Neural cell (in vitro differentiated cells): ENCODE data around the gene GALNT16. TPM values are rescaled to one million over a fixed set of nuclear protein-coding genes. Genes with fewer than 3 reads are reported as not detected.

Experiments
- H2AFZ ChIP-seq: fragments of 200-600, 300-800 bp; sonication (generic), shearing (Covaris generic); 2 replicates; pipeline ENCODE4 v1.6.0; 2014; ENCODE audit warnings: low read depth, mild to moderate bottlenecking, antibody characterized with exemption, low read length, moderate library complexity
- H3F3A ChIP-seq: fragments of 200-600 bp; shearing (Covaris generic); 2 replicates; pipeline ENCODE4 v1.6.1; 2016; ENCODE audit warnings: mild to moderate bottlenecking, moderate library complexity, mixed read lengths, antibody characterized with exemption, low read length; ENCODE audit not compliant: insufficient read depth, poor library complexity, severe bottlenecking
- H3K27ac ChIP-seq: fragments of 200-600, 300-800 bp; sonication (generic), shearing (Covaris generic); 2 replicates; pipeline ENCODE4 v1.5.1; 2014; ENCODE audit warnings: mild to moderate bottlenecking, low read length, moderate library complexity
- H3K27me3 ChIP-seq: fragments of 300-800, 200-600 bp; sonication (generic), shearing (Covaris generic); 2 replicates; pipeline ENCODE4 v1.6.0; 2014; ENCODE audit warnings: mild to moderate bottlenecking, low read depth, low read length, moderate library complexity; ENCODE audit not compliant: insufficient read depth
- H3K36me3 ChIP-seq: fragments of 300-800, 200-600 bp; sonication (generic), shearing (Covaris generic); 2 replicates; pipeline ENCODE4 v1.5.1; 2014; ENCODE audit warnings: mild to moderate bottlenecking, antibody characterized with exemption, low read length, moderate library complexity; ENCODE audit not compliant: insufficient read depth
- H3K4me2 ChIP-seq: fragments of 300-800, 200-600 bp; sonication (generic), shearing (Covaris generic); 2 replicates; pipeline ENCODE4 v1.6.0; 2014; ENCODE audit warnings: mild to moderate bottlenecking, low read length
- H3K4me3 ChIP-seq: fragments of 300-800, 200-600 bp; sonication (generic), shearing (Covaris generic); 2 replicates; pipeline ENCODE4 v1.5.1; 2014; ENCODE audit warnings: mild to moderate bottlenecking, low read length, moderate library complexity
- H3K79me2 ChIP-seq: fragments of 200-600 bp; shearing (Covaris generic); replicated peaks from 2 replicates; pipeline ENCODE4 v1.6.0; 2014; ENCODE audit warnings: mild to moderate bottlenecking, low read length, moderate library complexity; ENCODE audit not compliant: insufficient read depth
- H3K9ac ChIP-seq: fragments of 300-800, 200-600 bp; sonication (generic), shearing (Covaris generic); 2 replicates; pipeline ENCODE4 v1.6.1; 2016; ENCODE audit warnings: mild to moderate bottlenecking, low read length, mixed read lengths
- H3K9me2 ChIP-seq: fragments of 200-600 bp; shearing (Covaris generic); 2 replicates; pipeline ENCODE4 v1.6.1; 2016; ENCODE audit warnings: mild to moderate bottlenecking, low read length, mixed read lengths; ENCODE audit not compliant: insufficient read depth
- H3K9me3 ChIP-seq: fragments of 200-600, 300-800 bp; sonication (generic), shearing (Covaris generic); 2 replicates; pipeline ENCODE4 v1.6.1; 2016; ENCODE audit warnings: mild to moderate bottlenecking, mixed run types, low read length, moderate library complexity, mixed read lengths
- H4K20me1 ChIP-seq: fragments of 200-600 bp; shearing (Covaris generic); 2 replicates; pipeline ENCODE4 v1.6.1; 2016; ENCODE audit warnings: mild to moderate bottlenecking, mixed run types; ENCODE audit not compliant: insufficient read depth
- EP300 ChIP-seq: fragments of 450-650 bp; conservative IDR thresholded peaks from 2 replicates; pipeline ENCODE4 v1.6.1; 2014; ENCODE audit warnings: antibody characterized with exemption, mild to moderate bottlenecking, moderate library complexity; ENCODE audit not compliant: poor library complexity, severe bottlenecking
- EZH2 ChIP-seq: fragments of 200-600, 300-800 bp; shearing (Covaris generic), sonication (generic); IDR thresholded peaks from 2 replicates; pipeline ENCODE4 v1.6.1; 2014; ENCODE audit warnings: antibody characterized with exemption, low read length, borderline replicate concordance, mild to moderate bottlenecking; ENCODE audit not compliant: insufficient read depth, poor library complexity, severe bottlenecking
- MXI1 ChIP-seq: fragments of 450-650 bp; conservative IDR thresholded peaks from 2 replicates; pipeline ENCODE4 v1.6.1; 2014; ENCODE audit warnings: antibody characterized with exemption, mild to moderate bottlenecking; ENCODE audit not compliant: poor library complexity, severe bottlenecking
- POLR2AphosphoS5 ChIP-seq: IDR thresholded peaks from 2 replicates; pipeline ENCODE4 v1.6.1; 2012
- RAD21 ChIP-seq: fragments of 450-650 bp; conservative IDR thresholded peaks from 2 replicates; pipeline ENCODE4 v1.6.1; 2014; ENCODE audit warnings: antibody characterized with exemption, mild to moderate bottlenecking, moderate library complexity
- SMC3 ChIP-seq: fragments of 450-650 bp; conservative IDR thresholded peaks from 2 replicates; pipeline ENCODE4 v1.6.1; 2014; ENCODE audit warnings: antibody characterized with exemption, mild to moderate bottlenecking, moderate library complexity; ENCODE audit not compliant: poor library complexity
- TAF1 ChIP-seq: IDR thresholded peaks from 2 replicates; pipeline ENCODE4 v1.6.1; 2012; ENCODE audit warnings: low read depth
- polyA plus RNA-seq: library from polyadenylated mRNA; depleted of rRNA; stranded (reverse); fragments of >200 nt; gene quantifications from 2 replicates; pipeline ENCODE4 v1.2.3, GENCODE V29; 2014
- TF ChIP-seq, protein P1 (sequence below): fragments of 450-650 bp; IDR thresholded peaks from 2 replicates; pipeline ENCODE4 v1.5.1; 2014; ENCODE audit warnings: antibody characterized with exemption, mild to moderate bottlenecking, moderate library complexity; ENCODE audit not compliant: poor library complexity, severe bottlenecking
- TF ChIP-seq, protein P2 (sequence below): IDR thresholded peaks from 2 replicates; pipeline ENCODE4 v1.6.1; 2012; ENCODE audit warnings: borderline replicate concordance

Gene GALNT16
- polyA plus RNA-seq, 1 donor from 2014 or later = 23.8 TPM

DNA sequence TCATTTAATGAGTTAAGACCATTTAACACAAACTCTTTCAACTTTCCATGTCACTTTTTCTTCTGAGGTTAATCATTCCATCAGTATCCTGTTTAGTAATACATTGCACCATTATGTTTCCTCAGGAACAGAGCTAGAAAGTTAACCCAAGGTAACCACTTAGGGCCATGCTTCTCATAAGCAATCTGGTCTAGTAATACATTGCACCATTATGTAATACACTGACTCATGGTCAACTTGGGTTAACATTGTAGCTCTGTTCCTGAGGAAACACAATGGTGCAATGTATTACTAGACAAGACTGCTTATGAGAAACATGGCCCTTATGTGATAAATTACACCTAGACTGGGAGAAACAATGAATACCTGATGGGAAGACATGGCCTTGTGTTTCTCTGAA, 116.5 kb downstream of the GALNT16 start:
- Histone ChIP-seq H3K36me3 (no peaks in the 10 kb centered on the region), H3K9me2 (no peaks in the 10 kb centered on the region), H3K4me2 (no peak overlapping the region), H3K27me3 (no peaks in the 10 kb centered on the region), H3K9ac (no peak overlapping the region), H3K79me2 (peaks cover 4% of the 10 kb centered on the region), H2AFZ (no peak overlapping the region), H3K9me3 (no peaks in the 10 kb centered on the region), H3F3A (no peaks in the 10 kb centered on the region), H4K20me1 (no peaks in the 10 kb centered on the region), H3K4me3 (no peak overlapping the region), H3K27ac (no peak overlapping the region)
- TF ChIP-seq SMC3 = no peak
- no peak for TF ChIP-seq TAF1
- no peak for TF ChIP-seq RAD21
- no peak for TF ChIP-seq EP300
- TF ChIP-seq, protein P1, sequence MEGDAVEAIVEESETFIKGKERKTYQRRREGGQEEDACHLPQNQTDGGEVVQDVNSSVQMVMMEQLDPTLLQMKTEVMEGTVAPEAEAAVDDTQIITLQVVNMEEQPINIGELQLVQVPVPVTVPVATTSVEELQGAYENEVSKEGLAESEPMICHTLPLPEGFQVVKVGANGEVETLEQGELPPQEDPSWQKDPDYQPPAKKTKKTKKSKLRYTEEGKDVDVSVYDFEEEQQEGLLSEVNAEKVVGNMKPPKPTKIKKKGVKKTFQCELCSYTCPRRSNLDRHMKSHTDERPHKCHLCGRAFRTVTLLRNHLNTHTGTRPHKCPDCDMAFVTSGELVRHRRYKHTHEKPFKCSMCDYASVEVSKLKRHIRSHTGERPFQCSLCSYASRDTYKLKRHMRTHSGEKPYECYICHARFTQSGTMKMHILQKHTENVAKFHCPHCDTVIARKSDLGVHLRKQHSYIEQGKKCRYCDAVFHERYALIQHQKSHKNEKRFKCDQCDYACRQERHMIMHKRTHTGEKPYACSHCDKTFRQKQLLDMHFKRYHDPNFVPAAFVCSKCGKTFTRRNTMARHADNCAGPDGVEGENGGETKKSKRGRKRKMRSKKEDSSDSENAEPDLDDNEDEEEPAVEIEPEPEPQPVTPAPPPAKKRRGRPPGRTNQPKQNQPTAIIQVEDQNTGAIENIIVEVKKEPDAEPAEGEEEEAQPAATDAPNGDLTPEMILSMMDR = no peak
- no peak for TF ChIP-seq EZH2
- no peak for TF ChIP-seq MXI1
- TF ChIP-seq, protein P2, sequence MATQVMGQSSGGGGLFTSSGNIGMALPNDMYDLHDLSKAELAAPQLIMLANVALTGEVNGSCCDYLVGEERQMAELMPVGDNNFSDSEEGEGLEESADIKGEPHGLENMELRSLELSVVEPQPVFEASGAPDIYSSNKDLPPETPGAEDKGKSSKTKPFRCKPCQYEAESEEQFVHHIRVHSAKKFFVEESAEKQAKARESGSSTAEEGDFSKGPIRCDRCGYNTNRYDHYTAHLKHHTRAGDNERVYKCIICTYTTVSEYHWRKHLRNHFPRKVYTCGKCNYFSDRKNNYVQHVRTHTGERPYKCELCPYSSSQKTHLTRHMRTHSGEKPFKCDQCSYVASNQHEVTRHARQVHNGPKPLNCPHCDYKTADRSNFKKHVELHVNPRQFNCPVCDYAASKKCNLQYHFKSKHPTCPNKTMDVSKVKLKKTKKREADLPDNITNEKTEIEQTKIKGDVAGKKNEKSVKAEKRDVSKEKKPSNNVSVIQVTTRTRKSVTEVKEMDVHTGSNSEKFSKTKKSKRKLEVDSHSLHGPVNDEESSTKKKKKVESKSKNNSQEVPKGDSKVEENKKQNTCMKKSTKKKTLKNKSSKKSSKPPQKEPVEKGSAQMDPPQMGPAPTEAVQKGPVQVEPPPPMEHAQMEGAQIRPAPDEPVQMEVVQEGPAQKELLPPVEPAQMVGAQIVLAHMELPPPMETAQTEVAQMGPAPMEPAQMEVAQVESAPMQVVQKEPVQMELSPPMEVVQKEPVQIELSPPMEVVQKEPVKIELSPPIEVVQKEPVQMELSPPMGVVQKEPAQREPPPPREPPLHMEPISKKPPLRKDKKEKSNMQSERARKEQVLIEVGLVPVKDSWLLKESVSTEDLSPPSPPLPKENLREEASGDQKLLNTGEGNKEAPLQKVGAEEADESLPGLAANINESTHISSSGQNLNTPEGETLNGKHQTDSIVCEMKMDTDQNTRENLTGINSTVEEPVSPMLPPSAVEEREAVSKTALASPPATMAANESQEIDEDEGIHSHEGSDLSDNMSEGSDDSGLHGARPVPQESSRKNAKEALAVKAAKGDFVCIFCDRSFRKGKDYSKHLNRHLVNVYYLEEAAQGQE = no peak
- no peak for TF ChIP-seq POLR2AphosphoS5

DNA sequence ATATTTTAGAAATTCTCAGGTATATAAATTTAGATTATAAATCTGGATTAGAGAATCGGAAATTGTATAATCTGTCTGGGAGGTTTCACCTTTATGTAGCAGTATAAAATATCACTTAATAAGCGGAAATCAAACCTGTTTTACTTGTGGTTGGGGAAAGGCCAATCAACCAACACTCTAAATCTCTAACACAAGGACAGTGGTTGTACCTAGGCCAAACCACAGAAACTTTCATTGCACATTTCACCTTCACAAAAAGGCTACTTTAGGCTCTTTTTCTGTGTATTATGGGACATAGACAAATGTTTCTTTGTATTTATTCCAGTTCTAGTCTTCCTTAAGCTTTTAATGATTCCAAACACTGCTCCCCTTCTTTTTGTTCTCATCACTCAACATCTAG, 118.3 kb downstream of the GALNT16 start:
- H3K9me2 ChIP-seq = no peaks in the 10 kb centered on the region
- H3K79me2 ChIP-seq = peaks cover 18% of the 10 kb centered on the region
- no peaks in the 10 kb centered on the region for H3K9me3 ChIP-seq
- H3K27me3 ChIP-seq = no peaks in the 10 kb centered on the region
- no peaks in the 10 kb centered on the region for H4K20me1 ChIP-seq
- no peak overlapping the region for H3K27ac ChIP-seq
- H3K9ac ChIP-seq = no peak overlapping the region
- H3K4me3 ChIP-seq = no peak overlapping the region
- TF ChIP-seq, protein P2 = no peak
- TF ChIP-seq, protein P1 = no peak
- TF ChIP-seq POLR2AphosphoS5 (no peak), EP300 (no peak), EZH2 (no peak), TAF1 (no peak), SMC3 (no peak), RAD21 (no peak), MXI1 (no peak)
- H3K4me2 ChIP-seq = no peak overlapping the region
- no peaks in the 10 kb centered on the region for H3F3A ChIP-seq
- no peak overlapping the region for H2AFZ ChIP-seq
- no peaks in the 10 kb centered on the region for H3K36me3 ChIP-seq
